Gastroesophageal sphincter (tissue), 4 donors: ENCODE measurements around the gene IFT122. TPM values are rescaled to one million over a fixed set of nuclear protein-coding genes. Genes with fewer than 3 reads are reported as not detected.

Experiments
- ATAC-seq: fragments of 150-250 bp; one replicate; pipeline ENCODE4 v1.9.1; 2016; ENCODE audit warnings: mild to moderate bottlenecking, moderate library complexity
- H3K27ac ChIP-seq, 4 donors: fragments of 200-600 bp; sonication (generic) in 3 of 4; 1 replicate in 3 of 4; 2 replicates in 1 of 4; pipeline ENCODE4 v1.5.1; 2016 to 2019
- H3K27me3 ChIP-seq: fragments of 200-600 bp; sonication (generic); one replicate; pipeline ENCODE4 v1.5.1; 2019
- H3K36me3 ChIP-seq, 2 donors: fragments of 200-600 bp; sonication (generic); one replicate each; pipeline ENCODE4 v1.5.1; 2019; ENCODE audit warnings: control low read depth in 1 of 2
- H3K4me1 ChIP-seq, 3 donors: fragments of 200-600 bp; sonication (generic); 1 replicate in 2 of 3; 2 replicates in 1 of 3; pipeline ENCODE4 v1.5.1; 2016 to 2019; ENCODE audit warnings: control low read depth in 2 of 3
- H3K4me3 ChIP-seq, 2 donors: fragments of 200-600 bp; sonication (generic); one replicate each; pipeline ENCODE4 v1.5.1; 2019; ENCODE audit warnings: mild to moderate bottlenecking in 1 of 2, moderate library complexity in 1 of 2
- H3K9me3 ChIP-seq, 3 donors: fragments of 200-600 bp; sonication (generic); one replicate each; pipeline ENCODE4 v1.5.1; 2017 to 2019; ENCODE audit warnings: control low read depth in 2 of 3
- CTCF ChIP-seq, 4 experiments: fragments of 200-600 bp in 2 of 4; fragments of 450-650 bp in 2 of 4; sonication (generic) in 1 of 4; IDR thresholded peaks; one replicate each; pipeline ENCODE4 v1.5.1; 2017 to 2019; ENCODE audit warnings: antibody characterized with exemption in 4 of 4, mild to moderate bottlenecking in 2 of 4, moderate library complexity in 2 of 4
- EP300 ChIP-seq: sonication (generic); formaldehyde crosslinking; IDR thresholded peaks from one replicate; pipeline ENCODE4 v1.6.1; 2017; ENCODE audit warnings: antibody characterized with exemption, mild to moderate bottlenecking
- POLR2A ChIP-seq, 2 donors: fragments of 450-650 bp; IDR thresholded peaks; one replicate each; pipeline ENCODE4 v1.6.1; 2017; ENCODE audit warnings: antibody characterized with exemption in 2 of 2, mild to moderate bottlenecking in 2 of 2, moderate library complexity in 1 of 2
- POLR2AphosphoS5 ChIP-seq: sonication (generic); formaldehyde crosslinking; IDR thresholded peaks from one replicate; pipeline ENCODE4 v1.6.1; 2017; ENCODE audit warnings: antibody characterized with exemption
- WGBS, 2 donors: methylation state at CpG; one replicate each; pipeline ENCODE4 v1.1.5; 2018; ENCODE audit warnings: low coverage in 1 of 2; 5-methylcytosine and 5-hydroxymethylcytosine counted together
- total RNA-seq, 4 donors: library from RNA; depleted of rRNA; stranded (reverse); fragments of >200 nt; gene quantifications; one replicate each; pipeline ENCODE4 v1.1.0, GENCODE V29; 2016

The IFT122 gene
- total RNA-seq, 4 donors from 2014 or later = 18.1 to 38.3 (median 26.8) TPM

DNA sequence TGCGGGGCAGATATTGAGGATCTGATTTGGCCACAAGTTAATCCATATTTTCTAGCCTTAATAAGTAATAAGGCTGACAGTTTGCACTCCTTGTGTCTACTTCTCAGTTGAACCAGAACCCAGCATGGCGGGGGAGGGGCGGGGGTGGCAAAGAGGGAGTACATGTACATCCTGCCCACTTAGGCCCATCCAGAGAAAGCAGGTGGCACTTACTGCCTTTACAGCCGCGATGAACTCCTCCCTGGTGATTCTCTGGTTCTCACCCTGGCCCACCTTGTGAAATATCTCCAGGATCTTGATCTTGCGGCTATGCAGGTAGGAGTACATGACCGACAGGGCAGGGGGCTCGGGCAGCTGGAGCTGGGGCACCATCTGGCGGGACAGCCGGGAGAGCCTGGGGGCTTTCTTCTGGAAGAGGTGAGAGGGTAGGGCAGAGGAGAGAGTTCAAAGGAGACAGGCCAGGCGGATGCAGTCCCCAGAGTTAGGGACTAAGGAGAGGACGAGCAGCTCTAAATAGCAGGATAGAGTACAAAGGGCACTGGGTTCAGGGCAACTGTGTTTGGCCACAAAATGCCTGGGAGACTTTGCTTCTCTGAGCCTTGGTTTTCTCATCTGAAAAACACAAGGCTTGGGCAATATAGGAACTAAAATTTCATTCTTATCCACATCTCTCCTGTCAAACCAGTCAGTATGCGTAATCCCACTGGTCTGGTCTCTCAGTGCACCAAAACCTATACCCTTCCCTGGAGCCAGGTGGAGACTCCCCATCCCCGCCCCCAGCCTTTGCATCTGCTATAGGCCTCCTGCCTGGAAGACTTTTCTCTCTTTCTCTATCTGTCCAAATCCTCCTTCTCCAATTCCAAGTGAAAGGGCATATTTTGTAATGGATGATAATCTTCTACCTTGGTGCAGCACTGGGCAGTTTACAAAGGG is 21.7 kb upstream of the IFT122 start:
- Histone ChIP-seq H3K27ac (no peak overlapping the region), H3K4me1 (peaks cover 0 to 9% (median 0%) of the 10 kb centered on the region in 3 donors), H3K36me3 (no peaks in the 10 kb centered on the region), H3K9me3 (no peaks in the 10 kb centered on the region), H3K27me3 (no peaks in the 10 kb centered on the region), H3K4me3 (no peak overlapping the region)
- no peak for TF ChIP-seq POLR2AphosphoS5
- no peak for TF ChIP-seq POLR2A (IDR thresholded peaks at IDR 0.05)
- no peak for TF ChIP-seq CTCF (IDR thresholded peaks at IDR 0.05)
- TF ChIP-seq EP300 = no peak
- no peak for ATAC-seq
- WGBS, 2 donors = 92 to 100% methylated on average over 3 to 11 of the region's 14 CpGs

DNA sequence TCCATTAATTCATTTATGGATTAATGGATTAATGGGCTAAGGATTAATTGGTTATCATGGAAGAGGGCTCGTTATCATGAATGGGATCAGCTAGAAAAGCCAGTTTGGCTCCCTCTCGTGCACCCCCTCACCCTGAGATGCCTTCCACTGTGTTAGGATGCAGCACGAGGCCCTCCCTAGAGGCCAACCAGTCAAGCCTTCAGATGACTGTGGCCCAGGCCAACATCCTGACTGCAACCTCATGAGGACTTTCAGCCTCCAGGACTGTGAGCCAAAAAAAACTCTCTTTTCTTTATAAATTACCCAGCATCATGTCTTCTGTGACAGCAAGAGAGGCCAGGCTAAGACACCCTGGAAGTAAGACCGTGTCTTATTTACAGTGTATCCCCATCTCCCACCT is 20.5 kb upstream of the IFT122 start:
- H3K27me3 ChIP-seq = no peaks in the 10 kb centered on the region
- H3K4me1 ChIP-seq = peaks cover 0 to 9% (median 0%) of the 10 kb centered on the region in 3 donors
- H3K4me3 ChIP-seq = no peak overlapping the region
- H3K27ac ChIP-seq = no peak overlapping the region
- H3K36me3 ChIP-seq = no peaks in the 10 kb centered on the region
- H3K9me3 ChIP-seq = no peaks in the 10 kb centered on the region
- ATAC-seq = no peak
- no peak for TF ChIP-seq CTCF (IDR thresholded peaks at IDR 0.05)
- TF ChIP-seq POLR2AphosphoS5 = no peak
- no peak for TF ChIP-seq POLR2A (IDR thresholded peaks at IDR 0.05)
- no peak for TF ChIP-seq EP300
- WGBS, 2 donors = 75 to 83% methylated on average over 2 to 4 of the region's 4 CpGs

DNA sequence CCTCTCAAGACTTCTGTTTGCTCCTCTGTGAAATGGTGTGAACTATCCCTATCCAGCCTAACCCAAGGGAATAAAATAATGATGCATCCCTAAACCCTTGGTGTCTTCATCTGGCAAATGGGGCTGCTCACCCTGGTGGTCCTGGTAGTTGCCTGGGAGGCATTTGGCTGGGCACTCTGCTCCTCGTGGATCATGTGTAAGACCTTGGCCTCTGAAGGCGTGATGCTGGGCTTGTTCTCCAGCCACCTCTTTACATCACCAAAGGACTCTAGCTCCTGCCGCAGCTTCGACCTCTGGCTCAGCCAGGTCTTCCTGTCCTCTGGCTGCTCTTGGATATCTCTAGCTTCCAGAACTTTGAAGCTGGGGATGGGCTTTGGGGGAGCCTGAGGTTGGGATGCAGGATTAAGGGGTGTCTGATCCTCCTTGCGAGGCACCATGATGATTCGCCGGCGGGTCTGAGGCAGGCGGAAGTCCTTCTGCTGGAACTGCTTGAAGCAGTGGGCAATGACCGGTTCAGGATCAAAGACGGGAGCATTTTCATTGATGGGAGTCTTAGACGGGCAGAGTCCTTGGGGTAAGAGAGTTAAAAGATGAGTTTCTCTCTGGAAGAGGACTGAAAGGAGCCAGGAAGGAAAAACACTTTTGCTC is 18.7 kb upstream of the IFT122 start:
- TF ChIP-seq CTCF (IDR thresholded peaks at IDR 0.05) = no peak
- TF ChIP-seq POLR2A (IDR thresholded peaks at IDR 0.05) = no peak
- Histone ChIP-seq H3K27me3 (peaks cover 3% of the 10 kb centered on the region), H3K4me3 (no peak overlapping the region), H3K27ac (no peak overlapping the region), H3K4me1 (peaks cover 0 to 9% (median 0%) of the 10 kb centered on the region in 3 donors), H3K9me3 (no peaks in the 10 kb centered on the region), H3K36me3 (no peaks in the 10 kb centered on the region)
- WGBS, 2 donors = 94% methylated on average over 9 of the region's 12 CpGs; no CpG with 5 or more reads in 1 of the 2 donors
- no peak for ATAC-seq

- ATAC-seq = no peak
- Histone ChIP-seq H3K27me3 (peaks cover 3% of the 10 kb centered on the region), H3K4me1 (peaks cover 0 to 9% (median 0%) of the 10 kb centered on the region in 3 donors), H3K4me3 (no peak overlapping the region), H3K27ac (no peak overlapping the region), H3K36me3 (no peaks in the 10 kb centered on the region), H3K9me3 (no peaks in the 10 kb centered on the region)
- no peak for TF ChIP-seq EP300
- TF ChIP-seq POLR2AphosphoS5 = no peak
- no peak for TF ChIP-seq CTCF (IDR thresholded peaks at IDR 0.05)
- TF ChIP-seq POLR2A (IDR thresholded peaks at IDR 0.05) = no peak
- WGBS, 2 donors = 61 to 81% methylated on average over 5 to 6 of the region's 6 CpGs
Measured at GRCh38 chr3:129421988-129422745, 17.9 kb upstream of the IFT122 start.
